Measurements from ENCODE around the gene MAP3K5. TPM values are rescaled to one million over a fixed set of nuclear protein-coding genes. Genes with fewer than 3 reads are reported as not detected.

MAP3K5 gene
- total and polyA plus RNA-seq, 2 of the 8 experiments (the other 6 are each of a cell fraction or from before 2014, with no cell fraction given) = 0.63 to 2.6 TPM

DNA sequence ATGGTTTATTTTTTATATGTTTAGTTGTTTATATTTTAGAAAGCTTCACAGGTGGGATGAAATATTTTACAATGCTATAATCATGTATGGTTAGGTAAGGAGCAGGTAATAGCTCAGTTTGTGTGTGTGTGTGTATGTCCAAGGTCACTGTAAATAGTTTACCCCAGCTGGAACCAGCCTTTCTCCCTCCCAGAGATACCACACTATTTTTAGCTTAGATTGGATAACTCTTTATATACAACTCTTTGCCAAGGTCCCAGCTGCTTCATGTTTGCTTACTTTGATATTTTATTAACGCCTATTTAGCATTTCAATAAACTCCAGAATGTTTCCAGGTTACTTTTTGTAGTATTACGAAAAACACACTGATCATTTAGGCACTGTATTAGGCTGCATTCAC, 28.3 kb upstream of the MAP3K5 start (continued):
- TF ChIP-seq, protein P1, sequence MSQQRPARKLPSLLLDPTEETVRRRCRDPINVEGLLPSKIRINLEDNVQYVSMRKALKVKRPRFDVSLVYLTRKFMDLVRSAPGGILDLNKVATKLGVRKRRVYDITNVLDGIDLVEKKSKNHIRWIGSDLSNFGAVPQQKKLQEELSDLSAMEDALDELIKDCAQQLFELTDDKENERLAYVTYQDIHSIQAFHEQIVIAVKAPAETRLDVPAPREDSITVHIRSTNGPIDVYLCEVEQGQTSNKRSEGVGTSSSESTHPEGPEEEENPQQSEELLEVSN (IDR thresholded peaks at IDR 0.05) = no peak
- TF ChIP-seq JUN (IDR thresholded peaks at IDR 0.05; ENCODE audit: low read depth, low read length) = no peak
- no peak for TF ChIP-seq HDAC2 (IDR thresholded peaks at IDR 0.05; ENCODE audit: borderline replicate concordance in 1 of 2, low read depth in 2 of 2, low read length in 2 of 2)
- no peak for TF ChIP-seq BACH1 (IDR thresholded peaks at IDR 0.05; ENCODE audit: low read length)
- no peak for TF ChIP-seq CBX8 (IDR thresholded peaks at IDR 0.05; ENCODE audit: borderline replicate concordance, low read depth, low read length)

Data from H1 (cell line).